ENCODE measurements around the gene MIEN1. TPM values are rescaled to one million over a fixed set of nuclear protein-coding genes. Genes with fewer than 3 reads are reported as not detected.
"Not testable (repeated sequence)": the region's sequence is repeated elsewhere in the genome, so short reads cannot be mapped to it uniquely, and the experiment has no call there.

Gene MIEN1, protein sequence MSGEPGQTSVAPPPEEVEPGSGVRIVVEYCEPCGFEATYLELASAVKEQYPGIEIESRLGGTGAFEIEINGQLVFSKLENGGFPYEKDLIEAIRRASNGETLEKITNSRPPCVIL
- 100 to 1,000 TPM; 181 to 197 (median 181) TPM for polyA plus RNA-seq

DNA sequence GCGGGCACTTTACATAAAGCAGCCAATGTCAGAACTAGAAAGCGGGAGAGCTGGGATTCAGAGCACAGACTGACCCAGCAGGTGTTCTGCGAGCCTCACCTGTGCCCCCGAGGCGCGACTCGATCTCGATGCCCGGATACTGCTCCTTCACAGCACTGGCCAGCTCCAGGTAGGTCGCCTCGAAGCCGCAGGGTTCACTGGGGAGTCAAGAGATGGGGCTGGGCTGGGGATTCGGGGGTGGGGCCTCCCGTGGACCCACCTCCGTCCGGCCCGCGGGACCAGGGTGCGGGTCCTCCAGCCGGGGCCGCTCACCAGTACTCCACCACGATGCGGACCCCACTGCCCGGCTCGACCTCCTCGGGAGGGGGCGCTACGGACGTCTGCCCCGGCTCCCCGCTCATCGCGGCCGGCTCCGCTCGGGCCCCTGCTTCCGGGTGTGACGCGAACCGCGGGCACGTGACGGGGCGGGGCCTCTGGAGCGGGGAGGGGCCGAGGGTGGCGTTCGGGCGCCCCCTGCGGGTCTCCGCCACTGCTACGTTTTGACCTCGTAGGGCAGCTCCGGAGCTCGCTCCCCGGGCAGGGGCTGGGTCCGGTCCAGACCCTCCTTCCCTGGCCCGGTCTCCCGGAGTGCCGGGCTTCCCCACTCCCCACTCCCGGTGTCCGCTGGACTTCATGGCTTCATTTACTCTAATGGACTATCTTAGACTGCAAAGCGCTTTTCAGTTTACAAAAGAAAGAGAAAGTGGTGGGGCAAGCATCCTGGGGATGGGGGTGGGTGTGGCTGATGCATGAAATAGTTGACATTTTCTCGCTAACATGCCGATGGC is at the start of gene MIEN1:
Gene MIEN1 (minus strand): TSS at position 438 of the 827 bp plus-strand sequence. CDS start 37 bp downstream, at position 401.
- Mint-ChIP-seq H3K9me3 (peaks cover 0 to 1% (median 0%) of the 10 kb centered on the region in 6 donors), H3K36me3 (peaks cover 0 to 11% (median 3%) of the 10 kb centered on the region in 3 donors), H3K4me3 (peak within 1 kb of the TSS; percentile 87 to 95 (median 90)), H3K4me1 (peaks cover 20 to 25% of the 10 kb centered on the region in 2 donors), H3K27me3 (ENCODE audit: low read depth in 3 of 3) (peaks cover 2 to 6% (median 2%) of the 10 kb centered on the region in 3 donors), H3K27ac (peak within 1 kb of the TSS; percentile 88 to 97 (median 95))
- DNase-seq: peak; percentile 95

DNA sequence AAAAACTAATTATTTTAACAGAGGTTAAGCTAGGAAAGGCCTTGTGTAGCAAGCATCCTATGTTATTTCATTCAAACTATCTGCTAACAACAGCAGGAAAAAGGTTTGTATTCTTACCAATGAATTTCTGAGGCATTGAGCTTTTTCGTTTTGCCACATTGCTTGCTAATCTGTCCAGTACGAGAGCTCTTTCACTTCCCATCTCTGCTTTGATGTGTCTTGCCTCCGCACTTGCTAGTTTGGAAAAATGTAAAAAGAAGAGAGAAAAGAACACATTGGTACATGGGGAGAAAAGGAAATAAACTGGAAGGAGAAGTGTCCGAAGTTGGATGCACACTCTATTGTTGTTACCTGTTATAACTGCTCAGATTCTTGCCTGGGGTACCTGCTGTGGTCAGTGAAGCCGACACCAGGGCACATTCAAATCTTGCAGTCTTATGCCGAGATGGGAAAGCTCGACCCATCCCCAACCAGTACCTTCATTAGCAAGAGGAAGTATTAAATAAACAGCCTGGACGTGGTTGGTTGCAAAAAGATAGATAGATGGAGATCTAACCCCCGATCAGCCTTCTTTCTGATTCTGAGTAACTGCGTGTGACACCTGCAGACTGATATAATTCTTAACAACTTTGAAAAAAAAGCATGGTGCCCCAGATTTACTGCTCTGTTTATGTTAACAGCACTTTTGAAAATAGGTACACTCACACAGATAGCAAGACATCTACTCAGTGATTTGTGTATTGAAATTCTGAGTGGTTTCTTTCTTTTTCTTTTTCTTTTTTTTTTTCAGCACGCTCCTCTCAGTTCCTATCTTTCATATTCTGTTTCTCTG is 47.4 kb upstream of the MIEN1 start:
- H3K27me3 Mint-ChIP-seq (ENCODE audit: low read depth in 3 of 3): peaks cover 2 to 11% (median 9%) of the 10 kb centered on the region in 3 donors
- H3K27ac Mint-ChIP-seq: peak overlapping the region; percentile 91 to 99 (median 96)
- DNase-seq: no peak
- H3K9me3 Mint-ChIP-seq: no peaks in the 10 kb centered on the region
- peaks cover 16 to 22% (median 17%) of the 10 kb centered on the region in 3 donors for H3K36me3 Mint-ChIP-seq
- H3K4me3 Mint-ChIP-seq: peak overlapping the region; percentile 81 to 94 (median 91)
- peaks cover 82 to 93% of the 10 kb centered on the region in 2 donors for H3K4me1 Mint-ChIP-seq

DNA sequence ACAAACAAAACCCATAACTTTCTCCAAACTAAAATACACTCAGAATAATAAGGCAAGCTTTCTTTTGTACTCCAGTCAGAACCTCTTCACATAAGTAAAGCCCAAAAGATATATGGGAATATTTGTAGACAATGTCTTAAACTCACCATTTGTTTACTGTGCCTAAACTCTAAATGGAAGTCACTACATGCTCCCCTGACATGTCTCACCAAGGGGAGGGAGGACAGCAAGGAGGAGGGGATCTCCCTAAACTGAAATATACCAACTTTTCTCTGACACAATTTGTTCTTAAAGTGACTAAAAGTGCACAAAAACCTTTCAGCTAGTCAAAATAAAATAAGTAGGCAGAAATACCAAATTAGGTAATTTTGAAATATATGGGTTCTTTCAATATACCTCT is 45.9 kb upstream of the MIEN1 start:
- Mint-ChIP-seq H3K27me3 (ENCODE audit: low read depth in 3 of 3) (peaks cover 7 to 9% (median 7%) of the 10 kb centered on the region in 3 donors), H3K27ac (peak overlapping the region; percentile 91 to 99 (median 96)), H3K9me3 (no peaks in the 10 kb centered on the region), H3K4me1 (peaks cover 82 to 93% of the 10 kb centered on the region in 2 donors), H3K36me3 (peaks cover 18 to 29% (median 28%) of the 10 kb centered on the region in 3 donors), H3K4me3 (peak overlapping the region; percentile 81 to 94 (median 91))
- DNase-seq: no peak

DNA sequence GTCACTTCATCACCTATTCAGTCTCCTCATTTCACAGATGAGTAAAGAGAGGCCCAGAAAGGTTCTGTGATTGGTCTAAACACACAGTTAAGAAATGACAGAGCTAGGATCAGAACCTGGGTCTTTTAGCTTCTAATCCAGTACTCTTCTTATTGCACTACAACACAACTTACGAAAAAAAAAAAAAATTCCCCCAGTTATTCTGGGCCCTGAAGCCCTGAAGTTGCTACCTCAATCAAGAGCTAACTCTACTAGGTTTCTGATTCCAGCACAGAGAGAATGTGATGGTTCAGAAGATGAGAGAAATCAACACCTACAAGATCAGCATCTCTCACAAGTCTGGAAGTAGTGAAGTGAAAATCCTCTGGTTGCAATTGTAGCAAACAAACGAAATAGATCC is 44.7 kb upstream of the MIEN1 start:
- Mint-ChIP-seq H3K27me3 (ENCODE audit: low read depth in 3 of 3) (peaks cover 7 to 10% (median 7%) of the 10 kb centered on the region in 3 donors), H3K36me3 (peaks cover 19 to 30% (median 30%) of the 10 kb centered on the region in 3 donors), H3K27ac (peak overlapping the region; percentile 91 to 99 (median 96)), H3K4me3 (peak overlapping the region; percentile 81 to 94 (median 91)), H3K4me1 (peaks cover 85 to 96% of the 10 kb centered on the region in 2 donors), H3K9me3 (no peaks in the 10 kb centered on the region)
- DNase-seq: no peak

DNA sequence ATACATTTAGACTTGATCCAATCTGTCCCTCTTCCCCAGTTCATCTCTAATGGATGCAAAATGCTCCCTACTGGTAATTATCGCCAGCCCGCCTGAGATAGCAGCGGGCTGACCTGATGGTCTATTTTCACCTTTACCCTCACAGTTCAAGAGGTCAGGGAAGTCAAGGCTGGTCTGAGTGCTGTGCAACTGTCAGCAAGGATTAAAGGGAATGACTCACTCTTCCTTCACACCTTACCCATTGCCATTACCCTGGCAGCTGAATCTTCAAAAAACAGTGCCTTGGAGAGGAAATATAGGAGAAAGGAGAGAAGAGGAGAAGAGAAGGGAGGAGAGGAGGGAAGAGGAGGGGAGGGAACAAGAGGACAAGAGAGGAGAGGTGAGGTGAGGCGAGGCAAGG is 43.7 kb upstream of the MIEN1 start:
- H3K4me3 Mint-ChIP-seq: peak overlapping the region; percentile 81 to 94 (median 91)
- H3K36me3 Mint-ChIP-seq: peaks cover 20 to 37% (median 32%) of the 10 kb centered on the region in 3 donors
- no peaks in the 10 kb centered on the region for H3K9me3 Mint-ChIP-seq
- peak overlapping the region; percentile 93 to 99 (median 96) for H3K27ac Mint-ChIP-seq
- peaks cover 91 to 98% of the 10 kb centered on the region in 2 donors for H3K4me1 Mint-ChIP-seq
- H3K27me3 Mint-ChIP-seq (ENCODE audit: low read depth in 3 of 3): peaks cover 7 to 13% (median 7%) of the 10 kb centered on the region in 3 donors
- DNase-seq: no peak

DNA sequence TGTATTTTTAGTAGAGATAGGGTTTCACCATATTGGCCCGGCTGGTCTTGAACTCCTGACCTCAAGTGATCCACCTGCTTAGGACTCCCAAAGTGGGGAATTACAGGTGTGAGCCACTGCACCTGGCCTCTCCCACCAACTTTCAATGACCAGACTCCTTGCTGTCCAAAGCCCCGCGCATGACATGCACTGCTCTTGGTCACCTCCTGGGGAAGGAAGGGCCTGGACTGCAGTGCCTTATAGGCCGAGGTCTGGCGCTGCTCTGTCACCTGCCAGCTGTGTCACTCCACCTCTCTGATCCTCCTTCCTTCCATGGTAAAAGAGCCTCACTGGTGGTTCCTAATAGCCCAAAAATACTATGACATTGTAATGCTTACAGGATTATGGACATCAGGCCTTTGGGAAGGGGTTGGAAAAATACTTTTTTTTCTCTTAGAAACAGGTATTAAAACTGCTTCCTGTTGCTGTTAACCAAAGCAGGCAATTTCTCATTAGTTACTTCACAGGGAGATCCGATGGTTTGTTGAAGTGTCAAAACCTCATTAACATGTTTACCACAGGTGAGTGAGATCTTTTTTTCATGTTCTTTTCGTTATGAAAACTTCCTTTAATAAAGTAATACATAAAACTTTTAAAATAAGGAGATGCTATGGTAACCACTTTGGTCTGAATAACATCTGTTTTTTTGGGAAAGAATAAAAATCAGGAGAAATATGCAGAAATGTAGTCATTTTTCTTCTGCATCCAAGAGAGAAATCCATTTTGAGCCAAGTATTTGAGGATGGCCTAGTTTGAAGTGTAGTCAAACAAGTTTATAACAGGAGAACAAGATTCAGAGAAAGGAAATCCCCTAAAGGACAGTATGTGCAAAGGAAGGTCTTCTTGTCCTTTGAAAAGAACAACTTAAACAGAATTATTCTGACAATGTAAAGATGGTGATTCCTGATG is 42.9 kb upstream of the MIEN1 start:
- H3K9me3 Mint-ChIP-seq: no peaks in the 10 kb centered on the region
- peaks cover 27 to 43% (median 36%) of the 10 kb centered on the region in 3 donors for H3K36me3 Mint-ChIP-seq
- peaks cover 91 to 98% of the 10 kb centered on the region in 2 donors for H3K4me1 Mint-ChIP-seq
- peak overlapping the region; percentile 93 to 99 (median 98) for H3K27ac Mint-ChIP-seq
- DNase-seq: peak; percentile 66 to 72 (median 66)
- H3K4me3 Mint-ChIP-seq: peak overlapping the region; percentile 81 to 94 (median 91)
- H3K27me3 Mint-ChIP-seq (ENCODE audit: low read depth in 3 of 3): peaks cover 7 to 15% (median 7%) of the 10 kb centered on the region in 3 donors

DNA sequence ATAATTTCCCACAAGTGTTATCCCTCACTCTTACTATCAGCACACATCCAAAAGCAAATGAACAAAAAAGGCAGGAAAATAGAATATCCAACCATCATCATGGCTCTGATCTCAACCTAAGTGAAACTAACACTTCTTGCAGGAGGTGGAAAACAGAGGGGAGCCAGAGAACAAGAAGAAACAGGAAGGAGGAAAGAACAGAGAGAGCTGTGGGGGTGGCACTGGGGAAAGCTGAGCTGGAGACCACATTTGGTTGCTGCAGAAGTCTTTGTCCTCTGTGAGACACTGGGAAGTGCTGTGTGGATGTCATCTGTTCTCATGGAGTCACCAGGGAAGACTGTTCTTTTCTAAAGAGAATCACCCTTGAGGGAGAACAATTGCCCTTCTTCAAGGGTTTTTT is 42.1 kb upstream of the MIEN1 start:
- Mint-ChIP-seq H3K9me3 (no peaks in the 10 kb centered on the region), H3K27me3 (ENCODE audit: low read depth in 3 of 3) (peaks cover 7 to 15% (median 8%) of the 10 kb centered on the region in 3 donors), H3K4me1 (peaks cover 92 to 98% of the 10 kb centered on the region in 2 donors), H3K36me3 (peaks cover 32 to 44% (median 37%) of the 10 kb centered on the region in 3 donors), H3K4me3 (peak overlapping the region; percentile 81 to 94 (median 91)), H3K27ac (peak overlapping the region; percentile 93 to 99 (median 98))
- DNase-seq: peak in 1 of 3 donors; percentile 34

DNA sequence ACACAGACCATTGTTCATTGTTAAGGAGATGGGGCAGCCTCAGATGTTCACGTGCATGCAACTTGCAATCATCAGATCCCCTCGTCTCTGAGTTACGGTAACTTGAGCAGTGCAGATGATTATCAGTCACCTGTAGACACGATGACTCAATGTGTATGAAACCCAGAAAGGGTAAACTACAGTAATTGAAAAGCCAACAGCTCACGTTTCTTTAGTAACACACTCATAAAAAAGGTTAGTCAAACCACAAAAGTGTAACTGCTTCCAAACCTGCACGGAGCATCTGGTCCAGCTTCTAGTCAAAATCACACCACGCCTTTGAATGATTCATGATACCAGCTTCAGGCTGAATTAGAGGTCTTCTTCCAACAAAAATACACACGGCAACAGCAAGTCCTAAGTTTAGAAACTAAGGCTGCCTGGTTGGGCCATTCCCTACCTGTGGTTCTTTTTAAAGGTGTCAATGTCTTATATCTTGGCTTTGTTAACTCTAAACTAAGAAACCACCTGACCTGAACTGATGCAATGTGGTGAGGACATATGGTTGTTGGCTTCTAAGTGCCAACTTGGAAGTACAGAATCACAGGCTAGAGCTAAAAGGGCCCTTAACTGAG is 39.7 kb upstream of the MIEN1 start:
- H3K9me3 Mint-ChIP-seq: no peaks in the 10 kb centered on the region
- peaks cover 100% of the 10 kb centered on the region in 2 donors for H3K4me1 Mint-ChIP-seq
- H3K4me3 Mint-ChIP-seq: peak overlapping the region; percentile 70 to 94 (median 91)
- H3K27me3 Mint-ChIP-seq (ENCODE audit: low read depth in 3 of 3): peaks cover 7 to 14% (median 12%) of the 10 kb centered on the region in 3 donors
- peak; percentile 61 to 65 (median 63) for DNase-seq
- peak overlapping the region; percentile 93 to 99 (median 98) for H3K27ac Mint-ChIP-seq
- H3K36me3 Mint-ChIP-seq: peaks cover 46 to 57% (median 49%) of the 10 kb centered on the region in 3 donors

DNA sequence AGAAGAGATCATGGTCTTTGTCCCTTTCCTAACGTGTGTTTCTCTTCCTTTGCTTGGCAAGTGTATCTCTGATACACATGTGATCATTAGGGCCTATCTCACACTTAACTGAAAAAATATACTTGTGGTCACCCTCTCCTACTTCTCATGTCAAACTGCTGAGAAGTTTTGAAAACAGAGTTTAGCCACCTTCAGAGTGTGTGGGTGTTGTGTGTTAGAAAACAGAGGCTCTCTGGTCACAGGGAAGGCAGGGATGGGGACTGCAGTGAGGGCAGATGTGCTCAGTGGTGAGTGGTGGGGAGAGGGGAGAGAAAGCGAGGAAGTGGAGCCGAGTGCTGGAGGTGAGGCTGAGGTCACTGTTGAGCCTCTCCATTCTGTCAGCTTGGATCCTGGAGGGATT is 36.8 kb upstream of the MIEN1 start:
- Mint-ChIP-seq H3K4me3 (peak overlapping the region; percentile 76 to 94 (median 89)), H3K27me3 (ENCODE audit: low read depth in 3 of 3) (peaks cover 5 to 10% (median 5%) of the 10 kb centered on the region in 3 donors), H3K4me1 (peaks cover 90 to 95% of the 10 kb centered on the region in 2 donors), H3K27ac (peak overlapping the region; percentile 93 to 99 (median 98)), H3K9me3 (no peaks in the 10 kb centered on the region), H3K36me3 (peaks cover 52 to 62% (median 56%) of the 10 kb centered on the region in 3 donors)
- peak; percentile 59 to 69 (median 62) for DNase-seq

DNA sequence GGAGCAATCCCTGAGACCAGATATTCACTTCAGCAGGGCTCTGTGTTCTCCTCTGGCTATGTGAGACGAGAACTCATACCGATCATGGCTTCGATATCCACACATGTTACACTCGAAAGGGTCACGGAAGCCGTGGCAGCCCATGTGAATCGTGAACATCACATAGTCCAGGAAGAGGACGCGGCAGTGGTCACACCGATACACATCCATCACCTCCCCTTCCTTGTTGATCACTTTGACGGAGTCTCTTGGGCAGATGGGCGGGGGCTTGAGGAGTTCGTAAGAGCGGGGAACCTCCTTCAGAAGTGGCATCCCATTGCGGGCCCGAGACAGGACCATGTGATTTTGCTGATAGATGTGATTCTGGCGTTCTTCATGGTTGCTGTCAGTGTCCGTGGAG is 35.4 kb upstream of the MIEN1 start:
- Mint-ChIP-seq H3K36me3 (peaks cover 49 to 58% (median 54%) of the 10 kb centered on the region in 3 donors), H3K4me3 (peak overlapping the region; percentile 76 to 94 (median 89)), H3K9me3 (no peaks in the 10 kb centered on the region), H3K27ac (peak overlapping the region; percentile 93 to 99 (median 98)), H3K27me3 (ENCODE audit: low read depth in 3 of 3) (peaks cover 0 to 13% (median 10%) of the 10 kb centered on the region in 3 donors), H3K4me1 (peaks cover 86 to 91% of the 10 kb centered on the region in 2 donors)
- DNase-seq: peak in 1 of 3 donors; percentile 55

DNA sequence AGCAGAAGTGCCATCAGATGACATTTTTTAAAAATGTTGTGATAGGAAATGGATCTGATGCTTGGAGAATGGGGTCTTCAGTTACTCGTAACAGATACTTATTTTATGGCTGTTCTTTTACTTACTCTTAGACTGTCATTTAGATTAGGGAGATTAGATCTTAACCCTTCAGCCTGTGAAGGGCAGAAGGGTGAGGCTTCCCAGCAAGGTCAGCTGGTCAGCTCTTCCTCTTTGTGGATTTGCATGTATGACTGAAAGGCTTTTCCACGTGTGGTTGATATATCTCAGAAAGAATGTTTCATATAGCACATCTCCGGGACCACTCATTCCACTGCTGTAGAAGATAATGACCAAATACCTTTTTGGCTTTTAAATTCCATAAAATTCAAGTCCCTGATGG is 34.8 kb upstream of the MIEN1 start:
- Mint-ChIP-seq H3K27me3 (ENCODE audit: low read depth in 3 of 3) (peaks cover 0 to 13% (median 12%) of the 10 kb centered on the region in 3 donors), H3K9me3 (no peaks in the 10 kb centered on the region), H3K36me3 (peaks cover 49 to 58% (median 54%) of the 10 kb centered on the region in 3 donors), H3K27ac (peak overlapping the region; percentile 93 to 99 (median 98)), H3K4me3 (peak overlapping the region; percentile 76 to 94 (median 89)), H3K4me1 (peaks cover 84 to 89% of the 10 kb centered on the region in 2 donors)
- no peak for DNase-seq

DNA sequence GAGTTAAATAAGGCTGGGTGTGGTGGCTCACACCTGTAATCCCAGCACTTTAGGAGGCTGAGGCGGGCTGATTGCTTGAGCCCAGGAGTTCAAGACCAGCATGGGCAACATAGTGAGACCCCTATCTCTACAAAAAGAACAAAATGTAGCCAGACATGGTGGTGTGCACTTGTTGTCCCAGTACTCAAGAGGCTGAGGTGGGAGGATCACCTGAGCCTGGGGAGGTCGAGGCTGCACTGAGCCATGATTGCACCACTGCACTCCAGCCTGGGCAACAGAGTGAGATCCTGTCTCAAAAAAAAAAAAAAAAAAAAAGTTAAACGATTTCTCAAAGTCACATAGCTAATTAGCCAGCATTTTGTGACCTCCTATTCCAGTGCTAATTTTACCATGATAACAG is 33.8 kb upstream of the MIEN1 start:
- peak overlapping the region; percentile 17 to 99 (median 94) for H3K27ac Mint-ChIP-seq
- H3K27me3 Mint-ChIP-seq (ENCODE audit: low read depth in 3 of 3): peaks cover 0 to 14% (median 12%) of the 10 kb centered on the region in 3 donors
- H3K9me3 Mint-ChIP-seq, DNase-seq: not testable (repeated sequence)
- peaks cover 82 to 88% of the 10 kb centered on the region in 2 donors for H3K4me1 Mint-ChIP-seq
- peak overlapping the region in 1 of 5 donors; percentile 94 for H3K4me3 Mint-ChIP-seq
- H3K36me3 Mint-ChIP-seq: peaks cover 49 to 53% (median 51%) of the 10 kb centered on the region in 3 donors

Measured in immature natural killer cell (primary cell).